Endothelial cell of umbilical vein (primary cell): Measurements from ENCODE around the gene TRDN. TPM values are rescaled to one million over a fixed set of nuclear protein-coding genes. Genes with fewer than 3 reads are reported as not detected.

ENCODE experiments used
- BruUV-seq: library from RNA; stranded (reverse); fragments of 400-500 nt; replicated peaks from 2 replicates; lab custom pipeline; 2021; lab: Mats Ljungman, UMichigan
- CTCF ChIA-PET: fragments of 300-600, 350-600 bp; sonication (Branson Sonifier 250); formaldehyde crosslinking; loops from one replicate; lab custom pipeline; 2021; ENCODE audit warnings: antibody characterized with exemption, inconsistent platforms; lab: Charles Lee
- POLR2A ChIA-PET: fragments of 300-600, 350-600 bp; sonication (Branson Sonifier 250); formaldehyde crosslinking; loops from one replicate; lab custom pipeline; 2021; ENCODE audit warnings: antibody characterized with exemption, inconsistent platforms; lab: Charles Lee
- DNase-seq: peaks from one replicate; pipeline ENCODE4 v3.0.0-alpha.2; 2011; ENCODE audit warnings: low read depth, low spot score
- FAIRE-seq: peaks from 2 replicates; lab custom pipeline; 2011; peaks lifted over from hg19 to GRCh38; lab: Jason Lieb, UNC
- H2AFZ ChIP-seq: 2 replicates; pipeline ENCODE4 v1.6.0; 2012; ENCODE audit warnings: low read depth, low read length, control low read depth, inconsistent platforms
- H3K27ac ChIP-seq: 2 replicates; pipeline ENCODE4 v1.5.1; 2011; ENCODE audit warnings: low read depth, mild to moderate bottlenecking, control low read depth, low read length, moderate library complexity; ENCODE audit not compliant: insufficient read depth
- H3K27me3 ChIP-seq, 2 experiments: 2 replicates each; pipeline versions ENCODE4 v1.6.0 to v1.6.1; 2011; ENCODE audit warnings: low read length in 2 of 2, mixed read lengths in 1 of 2; ENCODE audit not compliant: control insufficient read depth in 2 of 2, insufficient read depth in 2 of 2
- H3K36me3 ChIP-seq, 2 experiments: 2 replicates in 1 of 2; 3 replicates in 1 of 2; pipeline ENCODE4 v1.5.1; 2011; ENCODE audit warnings: low read length in 2 of 2, mild to moderate bottlenecking in 1 of 2, moderate library complexity in 1 of 2; ENCODE audit not compliant: control insufficient read depth in 2 of 2, insufficient read depth in 2 of 2; ENCODE audit errors: extremely low read depth in 1 of 2
- H3K4me1 ChIP-seq: 3 replicates; pipeline ENCODE4 v1.5.1; 2011; ENCODE audit warnings: mild to moderate bottlenecking, low read length; ENCODE audit not compliant: control insufficient read depth, insufficient read depth; ENCODE audit errors: extremely low read depth
- H3K4me2 ChIP-seq: 2 replicates; pipeline ENCODE4 v1.6.1; 2011; ENCODE audit warnings: low read length, control low read depth, mixed read lengths; ENCODE audit not compliant: insufficient read depth
- H3K4me3 ChIP-seq, 3 experiments: fragments of 200-600 bp in 1 of 3; sonication (generic), shearing (Covaris generic) in 1 of 3; replicated peaks in 1 of 3; 2 replicates each; pipeline ENCODE4 v1.5.1; 2011 to 2016; ENCODE audit warnings: control low read depth in 3 of 3, low read length in 3 of 3, mild to moderate bottlenecking in 2 of 3, inconsistent platforms in 1 of 3, low read depth in 1 of 3, moderate library complexity in 1 of 3; ENCODE audit not compliant: insufficient read depth in 1 of 3
- H3K79me2 ChIP-seq: 2 replicates; pipeline ENCODE4 v1.6.0; 2012; ENCODE audit warnings: low read length, inconsistent platforms; ENCODE audit not compliant: control insufficient read depth, insufficient read depth
- H3K9ac ChIP-seq: replicated peaks from 2 replicates; pipeline ENCODE3; 2011; ENCODE audit warnings: low read length, control low read depth; ENCODE audit not compliant: insufficient read depth; ENCODE audit errors: extremely low read depth
- H3K9me1 ChIP-seq: replicated peaks from 3 replicates; pipeline ENCODE4 v1.6.0; 2011; ENCODE audit warnings: mild to moderate bottlenecking, low read length; ENCODE audit not compliant: control insufficient read depth, insufficient read depth; ENCODE audit errors: extremely low read depth
- H3K9me3 ChIP-seq: replicated peaks from 2 replicates; pipeline ENCODE4 v1.5.1; 2012; ENCODE audit warnings: low read length, inconsistent platforms; ENCODE audit not compliant: control insufficient read depth, insufficient read depth
- H4K20me1 ChIP-seq: replicated peaks from 2 replicates; pipeline ENCODE3; 2011; ENCODE audit warnings: mild to moderate bottlenecking, low read length; ENCODE audit not compliant: control insufficient read depth, insufficient read depth; ENCODE audit errors: extremely low read depth
- CTCF ChIP-seq, 2 donors: IDR thresholded peaks; 1 replicate in 1 of 2; 2 replicates in 1 of 2; pipeline ENCODE4 v1.5.1; 2011; ENCODE audit warnings: low read length in 2 of 2, mild to moderate bottlenecking in 2 of 2, moderate library complexity in 2 of 2, control low read depth in 1 of 2, inconsistent platforms in 1 of 2, low read depth in 1 of 2; ENCODE audit not compliant: insufficient read depth in 1 of 2; ENCODE audit errors: extremely low read depth in 1 of 2
- FOS ChIP-seq: IDR thresholded peaks from 2 replicates; pipeline ENCODE4 v1.6.1; 2011; ENCODE audit warnings: mild to moderate bottlenecking, low read length, moderate library complexity, borderline replicate concordance; ENCODE audit not compliant: insufficient read depth
- GATA2 ChIP-seq: IDR thresholded peaks from 2 replicates; pipeline ENCODE4 v1.7.0; 2011; ENCODE audit warnings: low read depth, mild to moderate bottlenecking, moderate library complexity, mixed read lengths, low read length; ENCODE audit not compliant: insufficient read length, insufficient read depth
- JUN ChIP-seq: IDR thresholded peaks from 2 replicates; pipeline ENCODE4 v1.6.1; 2011; ENCODE audit warnings: borderline replicate concordance, low read depth; ENCODE audit not compliant: insufficient read length, insufficient read depth
- MYC ChIP-seq: IDR thresholded peaks from one replicate; pipeline ENCODE4 v1.6.1; 2011; ENCODE audit warnings: mild to moderate bottlenecking, low read depth, low read length
- POLR2A ChIP-seq: IDR thresholded peaks from 2 replicates; pipeline ENCODE4 v1.6.1; 2012; ENCODE audit warnings: low read depth, mild to moderate bottlenecking, control low read depth, low read length
- dilution Hi-C: fragments of 300-500 bp; cut with MboI; formaldehyde crosslinking; loops from one replicate; pipeline ENCODE4 v1.15.0; 2019; ENCODE audit warnings: low sequenced_read_pairs; ENCODE audit not compliant: extremely low pct_ligation_motif_present
- intact Hi-C: fragments of 100-400 bp; cut with micrococcal nuclease; formaldehyde crosslinking; loops from one replicate; pipeline ENCODE4 v1.10.0; 2022
- polyA plus RNA-seq, 4 experiments: library from polyadenylated mRNA; depleted of rRNA in 3 of 4; stranded (reverse) in 3 of 4; unstranded in 1 of 4; fragments of >200 nt; gene quantifications; 2 replicates each; pipeline versions ENCODE4 v1.2.1 to v1.2.3, GENCODE V29; 2011 to 2012; ENCODE audit warnings: missing spikeins in 1 of 4
- total RNA-seq: library from RNA; stranded (reverse); gene quantifications from 2 replicates; pipeline ENCODE4 v1.2.3, GENCODE V29; 2021
- TF ChIP-seq, protein P1 (sequence below): IDR thresholded peaks from 2 replicates; pipeline ENCODE4 v1.6.1; 2011; ENCODE audit not compliant: insufficient read depth, insufficient read length

Gene TRDN
- total and polyA plus RNA-seq, 2 donors (not counting 3 experiments of a cell fraction or from before 2014, with no cell fraction given), result not detected

- Histone ChIP-seq H3K9me1 (no peaks in the 10 kb centered on the region), H3K36me3 (no peaks in the 10 kb centered on the region), H3K9me3 (no peaks in the 10 kb centered on the region), H3K4me1 (peaks cover 3% of the 10 kb centered on the region), H3K4me3 (no peak overlapping the region), H3K27ac (no peak overlapping the region), H4K20me1 (no peaks in the 10 kb centered on the region), H3K27me3 (no peaks in the 10 kb centered on the region), H3K9ac (no peak overlapping the region), H3K79me2 (no peaks in the 10 kb centered on the region), H3K4me2 (no peak overlapping the region), H2AFZ (peak overlapping the region; percentile 0)
- FAIRE-seq (no peak), DNase-seq (peak; percentile 33)
- no TSS peak for BruUV-seq
- CTCF ChIA-PET, result interaction anchor here (1.0 to 2.0 kb wide), 3 partner anchors 9 to 46 kb away, joined by 3 to 9 read pairs (median 3); no protein-coding TSS in a partner anchor
- TF ChIP-seq MYC, result no peak
- TF ChIP-seq FOS, result no peak
- no peak for TF ChIP-seq GATA2
- no peak for TF ChIP-seq POLR2A
- TF ChIP-seq, protein P1, sequence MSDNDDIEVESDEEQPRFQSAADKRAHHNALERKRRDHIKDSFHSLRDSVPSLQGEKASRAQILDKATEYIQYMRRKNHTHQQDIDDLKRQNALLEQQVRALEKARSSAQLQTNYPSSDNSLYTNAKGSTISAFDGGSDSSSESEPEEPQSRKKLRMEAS, result no peak
- no peak for TF ChIP-seq JUN
- no peak for TF ChIP-seq CTCF (IDR thresholded peaks at IDR 0.05; ENCODE audit: extremely low read depth in 1 of 2, insufficient read depth in 1 of 2, low read depth in 1 of 2, low read length in 2 of 2)
- dilution Hi-C loops, result no loop called here
- intact Hi-C loops, result no loop called here
- POLR2A ChIA-PET, result interaction anchor here (0.7 kb wide), 1 partner anchor 45 kb away, joined by 3 read pairs; no protein-coding TSS in a partner anchor
Observed at GRCh38 chr6:123668965-123669591, 32.3 kb upstream of the TRDN start.
